HG02588 (cell line): ENCODE data around the gene CSMD2.

Source experiments
- ATAC-seq: cut with Tn5 transposase; IDR thresholded peaks from one replicate; pipeline ENCODE4 v1.9.1; 2021; ENCODE audit warnings: mild to moderate bottlenecking, moderate library complexity; ENCODE audit not compliant: unreplicated experiment

Gene CSMD2

GRCh38 chr1:34013136-34013535 is 151.9 kb downstream of the CSMD2 start:
- ATAC-seq, result no peak

- no peak for ATAC-seq
These were observed 155.6 kb downstream of the CSMD2 start for GRCh38 chr1:34009340-34009985.

- ATAC-seq, result no peak
These were observed 157.3 kb downstream of the CSMD2 start for GRCh38 chr1:34007760-34008159.

- no peak for ATAC-seq
These were observed 159.7 kb downstream of the CSMD2 start for GRCh38 chr1:34005309-34005708.

- ATAC-seq, result no peak
These were observed 162.2 kb downstream of the CSMD2 start for GRCh38 chr1:34002810-34003209.

GRCh38 chr1:33997127-33998036 is 167.6 kb downstream of the CSMD2 start:
- ATAC-seq, result no peak

- no peak for ATAC-seq
These were observed 168.7 kb downstream of the CSMD2 start for GRCh38 chr1:33996281-33996680.

GRCh38 chr1:33993301-33993700 is 171.7 kb downstream of the CSMD2 start:
- no peak for ATAC-seq

- no peak for ATAC-seq
These were observed 174.7 kb downstream of the CSMD2 start for GRCh38 chr1:33990281-33990680.

- ATAC-seq, result no peak
These were observed 176.9 kb downstream of the CSMD2 start for GRCh38 chr1:33988161-33988560.

- no peak for ATAC-seq
These were observed 178.5 kb downstream of the CSMD2 start for GRCh38 chr1:33986390-33987095.

GRCh38 chr1:33985656-33986055 is 179.4 kb downstream of the CSMD2 start:
- no peak for ATAC-seq

GRCh38 chr1:33984906-33985565 is 180.0 kb downstream of the CSMD2 start:
- ATAC-seq, result no peak

- no peak for ATAC-seq
These were observed 182.6 kb downstream of the CSMD2 start for GRCh38 chr1:33982419-33982818.

GRCh38 chr1:33979341-33979740 is 185.7 kb downstream of the CSMD2 start:
- ATAC-seq, result no peak

GRCh38 chr1:33975961-33976360 is 189.1 kb downstream of the CSMD2 start:
- no peak for ATAC-seq

- ATAC-seq, result no peak
These were observed 191.1 kb downstream of the CSMD2 start for GRCh38 chr1:33973799-33974545.

- ATAC-seq, result no peak
These were observed 192.2 kb downstream of the CSMD2 start for GRCh38 chr1:33972676-33973395.

- no peak for ATAC-seq
These were observed 193.1 kb downstream of the CSMD2 start for GRCh38 chr1:33971913-33972312.
